A673 (cell line): ENCODE data around the gene CD72. TPM values are rescaled to one million over a fixed set of nuclear protein-coding genes. Genes with fewer than 3 reads are reported as not detected.
A peak's percentile ranks its signal among the peaks of the same experiment; 100 is the strongest.

Experiments used
- BruUV-seq: library from RNA; stranded (reverse); fragments of 400-500 nt; replicated peaks from 2 replicates; lab custom pipeline; 2021; lab: Mats Ljungman, UMichigan
- CTCF ChIA-PET: fragments of 300-600 bp; sonication (Branson Sonifier 250); formaldehyde crosslinking; loops from one replicate; lab custom pipeline; 2022; ENCODE audit warnings: antibody characterized with exemption; lab: Charles Lee
- POLR2A ChIA-PET: fragments of 300-600 bp; sonication (Branson Sonifier 250); formaldehyde crosslinking; loops from one replicate; lab custom pipeline; 2022; ENCODE audit warnings: antibody characterized with exemption; ENCODE audit not compliant: low non-redundant PET; lab: Charles Lee
- DNase-seq: peaks from one replicate; pipeline ENCODE4 v3.0.0-alpha.2; 2015; ENCODE audit warnings: low spot score
- H3K27ac ChIP-seq: fragments of 200-600 bp; sonication (generic); 2 replicates; pipeline ENCODE4 v1.5.1; 2016; ENCODE audit warnings: mixed run types, low read depth, mild to moderate bottlenecking, mixed read lengths, antibody characterized with exemption, low read length; ENCODE audit not compliant: poor library complexity, severe bottlenecking
- H3K27me3 ChIP-seq: fragments of 200-600 bp; sonication (generic); replicated peaks from 2 replicates; pipeline ENCODE4 v1.6.1; 2017; ENCODE audit warnings: mixed run types, low read depth, mild to moderate bottlenecking, mixed read lengths, antibody characterized with exemption, low read length; ENCODE audit not compliant: insufficient read depth, poor library complexity
- H3K36me3 ChIP-seq: fragments of 200-600 bp; sonication (generic); 2 replicates; pipeline ENCODE4 v1.6.1; 2016; ENCODE audit warnings: mixed run types, mild to moderate bottlenecking, mixed read lengths, antibody characterized with exemption, low read length; ENCODE audit not compliant: insufficient read depth, poor library complexity, severe bottlenecking
- H3K4me1 ChIP-seq: fragments of 200-600 bp; sonication (generic); 2 replicates; pipeline ENCODE4 v1.6.1; 2017; ENCODE audit warnings: mixed run types, mild to moderate bottlenecking, mixed read lengths, antibody characterized with exemption, low read length; ENCODE audit not compliant: insufficient read depth, poor library complexity, severe bottlenecking
- H3K4me3 ChIP-seq: fragments of 200-600 bp; sonication (generic); 2 replicates; pipeline ENCODE4 v1.5.1; 2016; ENCODE audit warnings: low read depth, mixed run types, mild to moderate bottlenecking, mixed read lengths, low read length; ENCODE audit not compliant: poor library complexity, severe bottlenecking
- H3K9me3 ChIP-seq: fragments of 200-600 bp; sonication (generic); 2 replicates; pipeline ENCODE4 v1.6.1; 2016; ENCODE audit warnings: mixed run types, low read depth, mild to moderate bottlenecking, mixed read lengths, antibody characterized with exemption, low read length; ENCODE audit not compliant: poor library complexity, severe bottlenecking
- EZH2 ChIP-seq: fragments of 200-600 bp; sonication (generic); IDR thresholded peaks from 2 replicates; pipeline ENCODE4 v1.6.1; 2017; ENCODE audit warnings: borderline replicate concordance, low read depth, mild to moderate bottlenecking, mixed read lengths, antibody characterized with exemption, low read length; ENCODE audit not compliant: poor library complexity, severe bottlenecking
- intact Hi-C: fragments of 100-400 bp; cut with micrococcal nuclease; formaldehyde crosslinking; loops from one replicate; pipeline ENCODE4 v1.10.0; 2022; ENCODE audit not compliant: unreplicated experiment
- total RNA-seq: library from RNA; stranded (reverse); gene quantifications from 2 replicates; pipeline ENCODE4 v1.2.3, GENCODE V29; 2021
- TF ChIP-seq, protein P1 (sequence below): fragments of 300-800, 200-600 bp; sonication (generic); conservative IDR thresholded peaks from 2 replicates; pipeline ENCODE4 v1.5.1; 2017; ENCODE audit warnings: low read depth, mild to moderate bottlenecking, antibody characterized with exemption, low read length, moderate library complexity, mixed read lengths

Gene CD72
- total RNA-seq, 1 experiment from 2014 or later = not detected

- no peaks in the 10 kb centered on the region for H3K4me1 ChIP-seq
- no TSS peak for BruUV-seq
- DNase-seq = peak; percentile 60
- H3K9me3 ChIP-seq = no peaks in the 10 kb centered on the region
- H3K27me3 ChIP-seq = peaks cover 10% of the 10 kb centered on the region
- H3K36me3 ChIP-seq = peaks cover 11% of the 10 kb centered on the region
- TF ChIP-seq, protein P1, sequence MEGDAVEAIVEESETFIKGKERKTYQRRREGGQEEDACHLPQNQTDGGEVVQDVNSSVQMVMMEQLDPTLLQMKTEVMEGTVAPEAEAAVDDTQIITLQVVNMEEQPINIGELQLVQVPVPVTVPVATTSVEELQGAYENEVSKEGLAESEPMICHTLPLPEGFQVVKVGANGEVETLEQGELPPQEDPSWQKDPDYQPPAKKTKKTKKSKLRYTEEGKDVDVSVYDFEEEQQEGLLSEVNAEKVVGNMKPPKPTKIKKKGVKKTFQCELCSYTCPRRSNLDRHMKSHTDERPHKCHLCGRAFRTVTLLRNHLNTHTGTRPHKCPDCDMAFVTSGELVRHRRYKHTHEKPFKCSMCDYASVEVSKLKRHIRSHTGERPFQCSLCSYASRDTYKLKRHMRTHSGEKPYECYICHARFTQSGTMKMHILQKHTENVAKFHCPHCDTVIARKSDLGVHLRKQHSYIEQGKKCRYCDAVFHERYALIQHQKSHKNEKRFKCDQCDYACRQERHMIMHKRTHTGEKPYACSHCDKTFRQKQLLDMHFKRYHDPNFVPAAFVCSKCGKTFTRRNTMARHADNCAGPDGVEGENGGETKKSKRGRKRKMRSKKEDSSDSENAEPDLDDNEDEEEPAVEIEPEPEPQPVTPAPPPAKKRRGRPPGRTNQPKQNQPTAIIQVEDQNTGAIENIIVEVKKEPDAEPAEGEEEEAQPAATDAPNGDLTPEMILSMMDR = peak; percentile 81
- no peak for TF ChIP-seq EZH2
- no peak overlapping the region for H3K4me3 ChIP-seq
- ChIA-PET CTCF (interaction anchor here (0.6 to 1.0 kb wide), 4 partner anchors 35 to 142 kb away, joined by 3 to 4 read pairs (median 3); partner anchors contain the start of gene CREB3), POLR2A (no interaction called here)
- no peak overlapping the region for H3K27ac ChIP-seq
- intact Hi-C loops = no loop called here
Measured at GRCh38 chr9:35611230-35611797, 6.9 kb downstream of the CD72 start.

DNA sequence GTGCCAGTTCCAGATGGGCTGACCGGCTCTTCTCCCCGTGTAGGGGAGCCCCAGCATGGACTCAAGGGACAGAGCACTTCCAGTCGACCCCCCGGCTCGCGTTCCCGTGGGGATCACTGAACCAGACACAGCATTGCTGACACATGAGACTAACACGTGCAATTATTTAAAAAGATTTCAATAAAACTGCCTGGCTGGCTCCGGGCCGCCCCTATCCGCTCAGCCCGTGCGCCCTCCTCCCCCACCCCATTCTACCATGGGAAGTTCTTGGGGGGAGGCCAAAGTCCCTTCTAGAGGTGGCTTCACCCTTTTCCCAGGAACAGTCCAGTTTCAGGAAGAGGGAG is 8.4 kb downstream of the CD72 start:
- Histone ChIP-seq H3K27ac (no peak overlapping the region), H3K27me3 (no peaks in the 10 kb centered on the region), H3K4me1 (no peaks in the 10 kb centered on the region), H3K36me3 (peaks cover 11% of the 10 kb centered on the region), H3K4me3 (no peak overlapping the region), H3K9me3 (no peaks in the 10 kb centered on the region)
- TF ChIP-seq, protein P1 = no peak
- no peak for TF ChIP-seq EZH2
- POLR2A ChIA-PET = no interaction called here
- CTCF ChIA-PET = no interaction called here
- intact Hi-C loops = loop anchor here (10.0 kb wide), 1 partner anchor 205 kb away; the partner anchor contains the start of genes HINT2 and SPAG8
- no TSS peak for BruUV-seq
- DNase-seq = no peak

DNA sequence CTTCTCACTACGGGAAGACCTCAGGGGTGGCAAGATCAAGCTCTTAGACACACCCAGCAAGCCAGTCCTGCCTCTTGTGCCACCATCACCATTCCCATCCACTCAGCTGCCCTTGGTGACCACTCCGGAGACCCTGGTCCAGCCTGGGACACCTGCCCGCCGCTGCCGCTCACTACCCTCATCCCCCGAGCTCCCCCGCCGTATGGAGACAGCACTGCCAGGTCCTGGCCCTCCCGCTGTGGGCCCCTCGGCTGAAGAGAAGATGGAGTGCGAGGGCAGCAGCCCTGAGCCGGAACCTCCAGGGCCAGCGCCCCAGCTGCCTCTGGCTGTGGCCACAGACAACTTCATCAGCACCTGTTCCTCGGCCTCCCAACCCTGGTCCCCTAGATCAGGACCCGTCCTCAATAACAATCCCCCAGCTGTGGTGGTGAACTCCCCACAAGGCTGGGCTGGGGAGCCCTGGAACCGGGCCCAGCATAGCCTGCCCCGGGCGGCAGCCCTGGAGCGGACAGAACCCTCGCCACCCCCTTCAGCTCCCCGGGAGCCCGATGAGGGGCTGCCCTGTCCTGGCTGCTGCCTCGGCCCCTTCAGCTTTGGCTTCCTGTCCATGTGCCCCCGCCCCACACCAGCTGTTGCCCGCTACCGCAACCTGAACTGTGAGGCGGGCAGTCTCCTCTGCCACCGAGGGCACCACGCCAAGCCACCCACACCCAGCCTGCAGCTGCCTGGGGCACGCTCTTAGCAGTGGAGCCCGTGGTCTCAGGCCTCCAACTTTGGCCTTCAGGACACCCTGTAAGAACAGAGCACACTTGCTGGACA is 9.0 kb downstream of the CD72 start:
- POLR2A ChIA-PET = no interaction called here
- CTCF ChIA-PET = interaction anchor here (1.4 kb wide), 1 partner anchor 20 kb away, joined by 3 read pairs; no protein-coding TSS in a partner anchor
- no TSS peak for BruUV-seq

More for the DNA sequence above, 9.0 kb downstream of the CD72 start:
- Histone ChIP-seq H3K9me3 (no peaks in the 10 kb centered on the region), H3K27ac (no peak overlapping the region), H3K36me3 (peaks cover 11% of the 10 kb centered on the region), H3K27me3 (no peaks in the 10 kb centered on the region), H3K4me1 (no peaks in the 10 kb centered on the region), H3K4me3 (no peak overlapping the region)
- intact Hi-C loops = loop anchor here (10.0 kb wide), 1 partner anchor 206 kb away; the partner anchor contains the start of genes HINT2 and SPAG8
- no peak for DNase-seq
- TF ChIP-seq EZH2 = no peak
- TF ChIP-seq, protein P1 = no peak
